HG03045 (cell line): Measurements from ENCODE around the gene ERN1.

ENCODE experiments used
- ATAC-seq: cut with Tn5 transposase; IDR thresholded peaks from one replicate; pipeline ENCODE4 v1.9.1; 2021; ENCODE audit warnings: mild to moderate bottlenecking, moderate library complexity; ENCODE audit not compliant: unreplicated experiment

The ERN1 gene

GRCh38 chr17:64087252-64088005, 42.5 kb downstream of the ERN1 start:
- ATAC-seq, result no peak

- no peak for ATAC-seq
Observed at GRCh38 chr17:64085650-64086005, 44.3 kb downstream of the ERN1 start.

- no peak for ATAC-seq
Observed at GRCh38 chr17:64084940-64085649, 44.8 kb downstream of the ERN1 start.

GRCh38 chr17:64084086-64084939, 45.6 kb downstream of the ERN1 start:
- ATAC-seq, result no peak

- ATAC-seq, result no peak
Observed at GRCh38 chr17:64083563-64084085, 46.3 kb downstream of the ERN1 start.

- no peak for ATAC-seq
Observed at GRCh38 chr17:64083093-64083492, 46.9 kb downstream of the ERN1 start.

GRCh38 chr17:64081802-64082799, 47.8 kb downstream of the ERN1 start:
- no peak for ATAC-seq

GRCh38 chr17:64080174-64080618, 49.7 kb downstream of the ERN1 start:
- ATAC-seq, result no peak

GRCh38 chr17:64077379-64077778, 52.6 kb downstream of the ERN1 start:
- ATAC-seq, result no peak

GRCh38 chr17:64075913-64076312, 54.0 kb downstream of the ERN1 start:
- ATAC-seq, result no peak

- no peak for ATAC-seq
Observed at GRCh38 chr17:64074704-64075426, 55.1 kb downstream of the ERN1 start.

GRCh38 chr17:64073771-64074703, 55.9 kb downstream of the ERN1 start:
- peak; percentile 62 for ATAC-seq

- ATAC-seq, result no peak
Observed at GRCh38 chr17:64071111-64071510, 58.8 kb downstream of the ERN1 start.

GRCh38 chr17:64070213-64070612, 59.7 kb downstream of the ERN1 start:
- no peak for ATAC-seq

GRCh38 chr17:64069143-64069542, 60.8 kb downstream of the ERN1 start:
- ATAC-seq, result no peak

- no peak for ATAC-seq
Observed at GRCh38 chr17:64067657-64068056, 62.3 kb downstream of the ERN1 start.

- ATAC-seq, result no peak
Observed at GRCh38 chr17:64066716-64067115, 63.2 kb downstream of the ERN1 start.

GRCh38 chr17:64065161-64065560, 64.8 kb downstream of the ERN1 start:
- ATAC-seq, result no peak
